ENCODE data around the gene ENTPD1. TPM values are rescaled to one million over a fixed set of nuclear protein-coding genes. Genes with fewer than 3 reads are reported as not detected.

ENTPD1 gene
- total RNA-seq, 1 experiment from 2014 or later: 0.37 TPM

- no peak for ATAC-seq
- H3K9me3 ChIP-seq (ENCODE audit: control insufficient read depth in 1 of 2, insufficient read depth in 1 of 2, low read depth in 1 of 2, low read length in 2 of 2): no peaks in the 10 kb centered on the region
These were observed 91.0 kb downstream of the ENTPD1 start for GRCh38 chr10:95847007-95847406.

GRCh38 chr10:95848841-95849240 is 92.9 kb downstream of the ENTPD1 start:
- Histone ChIP-seq H3K36me3 (ENCODE audit: control insufficient read depth in 1 of 2, insufficient read depth in 2 of 2, low read length in 2 of 2) (no peaks in the 10 kb centered on the region), H2AFZ (ENCODE audit: low read depth, low read length, poor library complexity, severe bottlenecking) (no peak overlapping the region), H3K4me2 (ENCODE audit: low read length) (no peak overlapping the region), H3K79me2 (ENCODE audit: insufficient read depth, low read length) (no peaks in the 10 kb centered on the region), H3K4me1 (ENCODE audit: control insufficient read depth in 1 of 2, insufficient read depth in 2 of 2, low read length in 2 of 2) (no peaks in the 10 kb centered on the region), H3K4me3 (replicated peaks in 1 of 2; ENCODE audit: low read depth in 1 of 2, low read length in 2 of 2) (no peak overlapping the region), H3K27me3 (ENCODE audit: insufficient read depth, low read length) (0 out of 2 replicates have a peak, but pooled peaks cover 6% of the 10 kb centered on the region), H3K9me3 (ENCODE audit: control insufficient read depth in 1 of 2, insufficient read depth in 1 of 2, low read depth in 1 of 2, low read length in 2 of 2) (no peaks in the 10 kb centered on the region), H3K9ac (ENCODE audit: low read length) (no peak overlapping the region), H4K20me1 (ENCODE audit: insufficient read depth) (no peaks in the 10 kb centered on the region), H3K9me2 (ENCODE audit: insufficient read depth) (no peaks in the 10 kb centered on the region), H3K27ac (ENCODE audit: low read depth, low read length) (no peak overlapping the region)
- BruUV-seq (replicated peaks): no TSS peak
- RAD21 ChIA-PET (ENCODE audit: low non-redundant PET in 1 of 2, low total read pairs in 2 of 2, uncharacterized antibody in 2 of 2, unreplicated experiment in 2 of 2): no interaction called here
- CTCF ChIA-PET: no interaction called here
- intact Hi-C loops (cut with micrococcal nuclease): loop anchor here (10.0 kb wide), 2 partner anchors 224 to 414 kb away; no protein-coding TSS in a partner anchor
- no peak for ATAC-seq
- TF ChIP-seq YY1 (IDR thresholded peaks at IDR 0.05; ENCODE audit: extremely low read depth, insufficient replicate concordance, low read depth, low read length) (no peak), JUND (IDR thresholded peaks at IDR 0.05) (no peak), ZBTB33 (IDR thresholded peaks at IDR 0.05; ENCODE audit: extremely low read depth, insufficient replicate concordance, low read length) (no peak), ELF1 (IDR thresholded peaks at IDR 0.05; ENCODE audit: borderline replicate concordance, low read depth) (no peak), CTCF (IDR thresholded peaks at IDR 0.05 in 2 of 3, conservative IDR thresholded peaks at IDR 0.05 in 1 of 3; ENCODE audit: borderline replicate concordance in 1 of 3, insufficient read depth in 1 of 3, low read depth in 2 of 3, low read length in 2 of 3) (no peak)
- DNase-seq (ENCODE audit: low read depth, low spot score): no peak
- POLR2A ChIA-PET: no interaction called here

More at GRCh38 chr10:95847007-95847406, 91.0 kb downstream of the ENTPD1 start:
- H3K27ac ChIP-seq (ENCODE audit: low read depth, low read length): no peak overlapping the region
- intact Hi-C loops (cut with micrococcal nuclease): loop anchor here (10.0 kb wide), 2 partner anchors 222 to 412 kb away; no protein-coding TSS in a partner anchor
- H3K4me2 ChIP-seq (ENCODE audit: low read length): no peak overlapping the region
- H3K9me2 ChIP-seq (ENCODE audit: insufficient read depth): no peaks in the 10 kb centered on the region
- ChIA-PET POLR2A (no interaction called here), RAD21 (ENCODE audit: low non-redundant PET in 1 of 2, low total read pairs in 2 of 2, uncharacterized antibody in 2 of 2, unreplicated experiment in 2 of 2) (no interaction called here), CTCF (no interaction called here)
- no peak overlapping the region for H3K9ac ChIP-seq (ENCODE audit: low read length)
- H3K4me1 ChIP-seq (ENCODE audit: control insufficient read depth in 1 of 2, insufficient read depth in 2 of 2, low read length in 2 of 2): no peaks in the 10 kb centered on the region
- H3K27me3 ChIP-seq (ENCODE audit: insufficient read depth, low read length): 0 out of 2 replicates have a peak, but pooled peaks cover 6% of the 10 kb centered on the region
- H3K79me2 ChIP-seq (ENCODE audit: insufficient read depth, low read length): no peaks in the 10 kb centered on the region
- H4K20me1 ChIP-seq (ENCODE audit: insufficient read depth): no peaks in the 10 kb centered on the region
- TF ChIP-seq EZH2 (IDR thresholded peaks at IDR 0.05): no peak
- no peaks in the 10 kb centered on the region for H3K36me3 ChIP-seq (ENCODE audit: control insufficient read depth in 1 of 2, insufficient read depth in 2 of 2, low read length in 2 of 2)
- no TSS peak for BruUV-seq (replicated peaks)
- H3K4me3 ChIP-seq (replicated peaks in 1 of 2; ENCODE audit: low read depth in 1 of 2, low read length in 2 of 2): no peak overlapping the region
- H2AFZ ChIP-seq (ENCODE audit: low read depth, low read length, poor library complexity, severe bottlenecking): no peak overlapping the region
- DNase-seq (ENCODE audit: low read depth, low spot score): no peak
